Measurements from ENCODE around the gene RPS6KB2. TPM values are rescaled to one million over a fixed set of nuclear protein-coding genes. Genes with fewer than 3 reads are reported as not detected.

Gene RPS6KB2
- total and polyA plus RNA-seq, 10 of the 15 experiments (the other 5 are each of a cell fraction or from before 2014, with no cell fraction given), result 0.39 to 101 (median 58.4) TPM

DNA sequence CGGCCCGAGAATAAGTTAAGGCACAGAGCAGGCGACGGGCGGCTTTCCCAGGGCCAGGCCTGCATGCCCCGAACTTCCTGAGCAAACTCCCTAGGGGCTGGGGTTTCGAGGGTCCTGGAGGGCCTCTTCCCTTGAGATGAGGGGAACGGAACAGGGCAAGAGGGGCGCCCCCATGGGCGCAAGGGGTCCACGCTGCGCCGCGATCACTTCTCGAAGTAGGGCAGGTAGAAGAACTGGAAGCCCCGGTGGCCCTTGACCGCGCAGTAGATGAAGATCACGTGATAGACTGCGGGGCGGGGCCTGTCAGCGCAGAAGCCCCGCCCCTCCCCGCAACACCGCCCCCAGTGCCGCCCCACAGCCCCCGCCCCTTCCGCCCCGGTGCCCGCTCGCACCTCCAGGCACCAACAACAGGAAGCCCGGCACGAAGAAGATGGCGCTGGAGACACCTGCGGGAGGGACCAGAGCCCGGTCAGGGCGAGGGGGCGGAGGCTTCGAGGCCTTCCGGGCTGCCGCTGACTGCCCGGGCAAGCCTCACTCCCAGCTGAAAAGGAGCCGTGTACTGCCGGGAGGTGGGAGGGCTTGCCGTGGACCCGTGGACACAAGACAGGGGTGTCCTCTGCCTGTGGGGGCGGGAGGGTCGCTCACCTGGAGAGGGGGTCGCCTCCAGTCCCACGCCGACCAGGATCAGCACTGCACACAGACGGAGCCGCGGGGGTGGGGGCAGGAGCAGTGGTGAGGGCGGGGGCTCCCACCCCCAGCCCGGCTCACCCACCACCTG, 36.3 kb downstream of the RPS6KB2 start (continued):
- TF ChIP-seq SMAD5 (IDR thresholded peaks at IDR 0.05; ENCODE audit: low read depth) (no peak; the same call in 1 of the 2 replicates), CHD2 (IDR thresholded peaks at IDR 0.05; ENCODE audit: borderline replicate concordance, low read depth, low read length) (no peak), TCF3 (IDR thresholded peaks at IDR 0.05; ENCODE audit: borderline replicate concordance, insufficient read depth, low read depth, low read length) (0 out of 2 replicates have a peak, but pooled peaks have one; percentile 58), PAX5 (IDR thresholded peaks at IDR 0.05; ENCODE audit: borderline replicate concordance, low read depth, low read length) (no peak), NRF1 (conservative IDR thresholded peaks at IDR 0.05; ENCODE audit: low read depth, low read length) (no peak), BCL11A (IDR thresholded peaks at IDR 0.05; ENCODE audit: low read depth, low read length) (no peak), EZH2 (IDR thresholded peaks at IDR 0.05; ENCODE audit: borderline replicate concordance, control insufficient read depth, low read depth, low read length) (no peak), DPF2 (IDR thresholded peaks at IDR 0.05) (peak; percentile 53; the same call in 1 of the 2 replicates), SMARCA5 (IDR thresholded peaks at IDR 0.05) (0 out of 2 replicates have a peak, but pooled peaks have one; percentile 29), TCF7 (IDR thresholded peaks at IDR 0.05; ENCODE audit: borderline replicate concordance) (no peak), RELA (IDR thresholded peaks at IDR 0.05; ENCODE audit: borderline replicate concordance, partially characterized antibody) (no peak), RAD21 (IDR thresholded peaks at IDR 0.05; ENCODE audit: insufficient read depth, low read depth, low read length) (no peak), NR2C2 (IDR thresholded peaks at IDR 0.05; ENCODE audit: borderline replicate concordance, control insufficient read depth, insufficient read length, low read depth) (no peak), ETV6 (conservative IDR thresholded peaks at IDR 0.05 in 1 of 2, IDR thresholded peaks at IDR 0.05 in 1 of 2; ENCODE audit: borderline replicate concordance in 1 of 2, low read depth in 1 of 2) (no peak), YBX1 (IDR thresholded peaks at IDR 0.05) (no peak), ASH2L (IDR thresholded peaks at IDR 0.05; ENCODE audit: borderline replicate concordance, low read depth) (no peak), POLR2AphosphoS2 (IDR thresholded peaks at IDR 0.05; ENCODE audit: low read depth, low read length) (peak; percentile 77), FOXM1 (IDR thresholded peaks at IDR 0.05; ENCODE audit: low read depth, low read length) (no peak), CBX5 (IDR thresholded peaks at IDR 0.05; ENCODE audit: low read depth) (no peak), BRCA1 (IDR thresholded peaks at IDR 0.05; ENCODE audit: low read depth, low read length) (no peak), WRNIP1 (IDR thresholded peaks at IDR 0.05; ENCODE audit: borderline replicate concordance, low read depth, low read length) (no peak), RCOR1 (conservative IDR thresholded peaks at IDR 0.05; ENCODE audit: low read depth, low read length) (no peak)
- TF ChIP-seq, protein P1, sequence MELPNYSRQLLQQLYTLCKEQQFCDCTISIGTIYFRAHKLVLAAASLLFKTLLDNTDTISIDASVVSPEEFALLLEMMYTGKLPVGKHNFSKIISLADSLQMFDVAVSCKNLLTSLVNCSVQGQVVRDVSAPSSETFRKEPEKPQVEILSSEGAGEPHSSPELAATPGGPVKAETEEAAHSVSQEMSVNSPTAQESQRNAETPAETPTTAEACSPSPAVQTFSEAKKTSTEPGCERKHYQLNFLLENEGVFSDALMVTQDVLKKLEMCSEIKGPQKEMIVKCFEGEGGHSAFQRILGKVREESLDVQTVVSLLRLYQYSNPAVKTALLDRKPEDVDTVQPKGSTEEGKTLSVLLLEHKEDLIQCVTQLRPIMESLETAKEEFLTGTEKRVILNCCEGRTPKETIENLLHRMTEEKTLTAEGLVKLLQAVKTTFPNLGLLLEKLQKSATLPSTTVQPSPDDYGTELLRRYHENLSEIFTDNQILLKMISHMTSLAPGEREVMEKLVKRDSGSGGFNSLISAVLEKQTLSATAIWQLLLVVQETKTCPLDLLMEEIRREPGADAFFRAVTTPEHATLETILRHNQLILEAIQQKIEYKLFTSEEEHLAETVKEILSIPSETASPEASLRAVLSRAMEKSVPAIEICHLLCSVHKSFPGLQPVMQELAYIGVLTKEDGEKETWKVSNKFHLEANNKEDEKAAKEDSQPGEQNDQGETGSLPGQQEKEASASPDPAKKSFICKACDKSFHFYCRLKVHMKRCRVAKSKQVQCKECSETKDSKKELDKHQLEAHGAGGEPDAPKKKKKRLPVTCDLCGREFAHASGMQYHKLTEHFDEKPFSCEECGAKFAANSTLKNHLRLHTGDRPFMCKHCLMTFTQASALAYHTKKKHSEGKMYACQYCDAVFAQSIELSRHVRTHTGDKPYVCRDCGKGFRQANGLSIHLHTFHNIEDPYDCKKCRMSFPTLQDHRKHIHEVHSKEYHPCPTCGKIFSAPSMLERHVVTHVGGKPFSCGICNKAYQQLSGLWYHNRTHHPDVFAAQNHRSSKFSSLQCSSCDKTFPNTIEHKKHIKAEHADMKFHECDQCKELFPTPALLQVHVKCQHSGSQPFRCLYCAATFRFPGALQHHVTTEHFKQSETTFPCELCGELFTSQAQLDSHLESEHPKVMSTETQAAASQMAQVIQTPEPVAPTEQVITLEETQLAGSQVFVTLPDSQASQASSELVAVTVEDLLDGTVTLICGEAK (IDR thresholded peaks at IDR 0.05; ENCODE audit: borderline replicate concordance), result no peak
- TF ChIP-seq, protein P2, sequence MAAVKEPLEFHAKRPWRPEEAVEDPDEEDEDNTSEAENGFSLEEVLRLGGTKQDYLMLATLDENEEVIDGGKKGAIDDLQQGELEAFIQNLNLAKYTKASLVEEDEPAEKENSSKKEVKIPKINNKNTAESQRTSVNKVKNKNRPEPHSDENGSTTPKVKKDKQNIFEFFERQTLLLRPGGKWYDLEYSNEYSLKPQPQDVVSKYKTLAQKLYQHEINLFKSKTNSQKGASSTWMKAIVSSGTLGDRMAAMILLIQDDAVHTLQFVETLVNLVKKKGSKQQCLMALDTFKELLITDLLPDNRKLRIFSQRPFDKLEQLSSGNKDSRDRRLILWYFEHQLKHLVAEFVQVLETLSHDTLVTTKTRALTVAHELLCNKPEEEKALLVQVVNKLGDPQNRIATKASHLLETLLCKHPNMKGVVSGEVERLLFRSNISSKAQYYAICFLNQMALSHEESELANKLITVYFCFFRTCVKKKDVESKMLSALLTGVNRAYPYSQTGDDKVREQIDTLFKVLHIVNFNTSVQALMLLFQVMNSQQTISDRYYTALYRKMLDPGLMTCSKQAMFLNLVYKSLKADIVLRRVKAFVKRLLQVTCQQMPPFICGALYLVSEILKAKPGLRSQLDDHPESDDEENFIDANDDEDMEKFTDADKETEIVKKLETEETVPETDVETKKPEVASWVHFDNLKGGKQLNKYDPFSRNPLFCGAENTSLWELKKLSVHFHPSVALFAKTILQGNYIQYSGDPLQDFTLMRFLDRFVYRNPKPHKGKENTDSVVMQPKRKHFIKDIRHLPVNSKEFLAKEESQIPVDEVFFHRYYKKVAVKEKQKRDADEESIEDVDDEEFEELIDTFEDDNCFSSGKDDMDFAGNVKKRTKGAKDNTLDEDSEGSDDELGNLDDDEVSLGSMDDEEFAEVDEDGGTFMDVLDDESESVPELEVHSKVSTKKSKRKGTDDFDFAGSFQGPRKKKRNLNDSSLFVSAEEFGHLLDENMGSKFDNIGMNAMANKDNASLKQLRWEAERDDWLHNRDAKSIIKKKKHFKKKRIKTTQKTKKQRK (IDR thresholded peaks at IDR 0.05; ENCODE audit: low read depth, low read length), result no peak
